GM12891 (cell line): ENCODE measurements around the gene C11orf24.

Experiments
- POLR2A ChIP-seq: IDR thresholded peaks from 2 replicates; pipeline ENCODE4 v1.6.1; 2011; ENCODE audit warnings: low read depth, low read length, control low read depth
- POU2F2 ChIP-seq: IDR thresholded peaks from 2 replicates; pipeline ENCODE4 v1.6.1; 2011; ENCODE audit warnings: low read depth, mild to moderate bottlenecking, control low read depth, low read length, moderate library complexity

DNA sequence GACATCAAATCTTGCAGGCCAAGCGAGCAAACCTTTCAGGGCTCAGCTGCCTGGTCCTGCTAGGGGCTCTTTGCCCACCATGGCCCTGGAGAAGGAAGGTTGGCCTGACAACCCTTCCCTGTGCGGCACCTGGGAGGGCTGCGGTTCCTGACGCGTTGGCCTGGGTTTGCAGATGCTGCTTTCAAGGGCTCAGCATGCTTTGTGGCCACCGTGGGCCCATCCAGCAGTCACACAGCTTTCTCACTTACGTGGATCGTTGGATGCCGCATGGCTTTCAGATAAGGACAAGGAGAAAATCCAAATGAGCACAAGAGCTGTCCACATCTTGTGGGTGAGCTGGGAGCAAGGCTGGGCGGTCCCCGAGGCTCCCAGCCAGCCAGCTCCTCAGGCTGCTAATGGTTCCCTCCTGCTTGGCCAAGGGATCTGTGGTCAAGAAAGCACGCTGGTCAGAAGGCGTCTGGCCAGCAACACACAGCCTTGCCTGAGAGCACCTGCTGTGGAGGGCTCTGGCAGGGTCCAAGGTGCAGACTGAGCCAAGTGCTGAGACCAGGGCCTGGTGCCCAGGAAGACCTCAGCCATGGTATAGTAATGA, 8.2 kb downstream of the C11orf24 start:
- TF ChIP-seq POLR2A (no peak), POU2F2 (no peak)
